HG03521 (cell line): Measurements from ENCODE around the gene CREB3.

ENCODE experiments used
- ATAC-seq: cut with Tn5 transposase; IDR thresholded peaks from one replicate; pipeline ENCODE4 v1.9.1; 2021; ENCODE audit warnings: mild to moderate bottlenecking, moderate library complexity; ENCODE audit not compliant: unreplicated experiment

The CREB3 gene

DNA sequence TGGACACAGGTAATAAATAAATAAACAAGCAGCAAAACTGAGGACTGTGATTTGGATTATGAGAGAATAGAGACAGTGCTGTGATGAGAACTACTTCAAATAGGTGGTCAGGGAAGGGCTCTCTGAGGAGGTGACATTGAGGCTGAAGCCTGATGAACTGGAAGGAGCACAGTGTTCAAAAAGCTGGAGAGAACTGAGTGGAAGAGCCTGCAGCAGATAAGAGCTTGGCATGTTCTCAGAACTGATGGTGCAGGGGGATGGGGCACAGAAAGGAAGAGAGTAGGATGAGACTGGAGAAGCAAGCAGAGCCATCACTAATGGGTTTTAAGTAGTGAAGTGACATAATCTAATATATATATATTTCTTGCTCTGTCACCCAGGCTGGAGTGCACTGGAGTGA lies 31.5 kb upstream of the CREB3 start:
- no peak for ATAC-seq

DNA sequence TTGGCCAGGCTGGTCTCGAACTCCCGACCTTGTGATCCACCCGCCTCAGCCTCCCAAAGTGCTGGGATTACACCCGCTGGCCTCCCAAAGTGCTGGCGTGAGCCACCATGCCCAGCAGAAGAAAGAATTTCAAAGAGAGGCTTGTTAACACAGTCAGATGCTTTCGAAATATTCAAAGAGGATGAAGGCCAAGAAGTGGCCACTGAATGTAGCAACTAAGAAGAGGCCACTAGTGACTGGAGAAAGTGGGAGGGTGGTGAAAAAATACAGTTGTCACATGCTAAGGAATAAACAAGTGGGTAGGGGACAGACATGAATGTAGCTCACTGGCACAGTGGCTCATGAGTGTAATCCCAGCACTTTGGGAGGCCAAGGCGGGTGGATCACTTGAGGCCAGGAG lies 29.8 kb upstream of the CREB3 start:
- ATAC-seq: no peak

- no peak for ATAC-seq
These were observed 28.4 kb upstream of the CREB3 start for GRCh38 chr9:35703906-35704672.

- no peak for ATAC-seq
These were observed 27.1 kb upstream of the CREB3 start for GRCh38 chr9:35705372-35705771.

GRCh38 chr9:35705836-35706430 lies 26.5 kb upstream of the CREB3 start:
- ATAC-seq: no peak

- no peak for ATAC-seq
These were observed 25.5 kb upstream of the CREB3 start for GRCh38 chr9:35706951-35707350.

DNA sequence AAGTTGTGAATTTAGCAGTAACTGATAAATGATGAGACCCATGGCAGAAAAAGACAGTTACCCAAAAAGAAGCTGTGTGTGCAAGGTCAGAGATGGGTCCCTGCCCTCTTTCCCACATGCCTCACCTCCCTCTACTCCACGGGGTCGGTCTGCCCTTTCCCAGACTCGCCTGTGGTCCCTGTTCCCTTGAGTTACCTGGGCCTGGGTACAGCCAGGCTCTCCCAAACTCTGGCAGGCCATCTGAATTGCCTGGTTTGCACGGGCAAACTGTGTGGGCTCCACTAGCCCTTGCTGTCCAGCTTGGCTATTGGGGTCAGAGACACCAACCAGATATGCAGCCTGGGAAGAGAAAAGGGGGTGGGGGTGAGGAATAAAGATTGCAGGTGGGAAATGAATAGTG lies 24.3 kb upstream of the CREB3 start:
- ATAC-seq: no peak

GRCh38 chr9:35710818-35711500 lies 21.5 kb upstream of the CREB3 start:
- ATAC-seq: no peak

DNA sequence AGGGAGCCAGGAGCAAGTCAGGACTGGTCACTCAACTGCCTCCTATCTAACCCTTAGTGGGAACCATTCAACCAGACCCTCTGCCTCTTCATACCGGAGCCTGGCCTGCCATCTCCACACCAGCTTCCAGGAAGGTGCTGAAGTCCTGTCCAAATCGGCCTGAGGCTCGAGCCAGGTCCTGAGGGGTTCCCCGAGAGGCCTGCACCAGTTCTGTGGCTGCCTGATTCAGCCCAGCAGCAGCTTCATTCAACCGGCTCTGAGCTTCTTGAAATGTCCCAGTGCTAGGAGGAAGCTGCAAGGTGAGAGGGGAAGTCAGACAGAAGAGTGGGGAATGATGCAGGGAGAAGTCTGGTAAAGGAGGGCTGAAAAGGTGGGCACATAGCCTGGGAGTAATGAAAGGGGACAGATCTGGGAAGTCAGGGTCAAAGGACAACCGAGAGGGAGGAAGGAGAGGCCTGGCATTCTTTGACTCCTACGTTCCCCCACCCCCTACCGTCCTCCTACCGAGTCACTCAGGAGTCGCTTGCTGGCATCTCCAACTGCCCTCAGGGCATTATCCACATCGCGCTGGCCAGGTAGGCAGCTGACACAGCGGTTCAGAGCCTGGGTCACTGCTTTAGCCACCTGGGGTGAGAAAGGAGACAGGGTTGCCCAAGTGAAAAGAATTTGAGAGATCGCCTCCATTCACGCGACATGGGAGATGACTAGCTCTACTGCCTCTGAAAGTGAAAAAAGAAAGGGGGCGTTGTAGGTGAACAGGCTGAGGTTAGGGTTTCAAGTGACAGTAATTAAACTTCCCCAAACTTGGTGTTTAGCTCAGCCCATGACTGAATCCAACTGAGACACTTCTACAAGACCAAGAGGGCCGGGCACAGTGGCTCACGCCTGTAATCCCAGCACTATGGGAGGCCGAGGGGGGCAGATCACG lies 20.7 kb upstream of the CREB3 start:
- no peak for ATAC-seq

GRCh38 chr9:35712762-35713400 lies 19.6 kb upstream of the CREB3 start:
- ATAC-seq: no peak

DNA sequence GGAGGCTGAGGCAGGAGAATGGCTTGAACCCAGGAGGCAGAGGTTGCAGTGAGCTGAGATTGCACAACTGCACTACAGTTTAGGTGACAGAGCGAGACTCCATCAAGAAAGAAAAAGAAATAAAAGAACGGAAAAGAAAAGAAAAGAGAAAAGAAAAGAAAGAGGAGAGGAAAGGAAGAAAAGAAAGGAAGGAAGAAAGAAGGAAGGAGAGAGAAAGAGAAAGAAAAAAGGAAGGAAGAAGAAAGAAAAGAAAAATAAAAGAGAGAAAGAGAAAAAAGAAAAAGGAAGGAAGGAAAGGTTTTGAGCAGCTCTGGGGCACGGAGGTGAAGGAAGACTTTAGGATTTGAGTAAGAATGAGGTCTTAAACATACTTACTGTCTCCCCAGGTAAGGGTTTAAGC lies 18.9 kb upstream of the CREB3 start:
- ATAC-seq: no peak

GRCh38 chr9:35714123-35714522 lies 18.3 kb upstream of the CREB3 start:
- ATAC-seq: no peak

DNA sequence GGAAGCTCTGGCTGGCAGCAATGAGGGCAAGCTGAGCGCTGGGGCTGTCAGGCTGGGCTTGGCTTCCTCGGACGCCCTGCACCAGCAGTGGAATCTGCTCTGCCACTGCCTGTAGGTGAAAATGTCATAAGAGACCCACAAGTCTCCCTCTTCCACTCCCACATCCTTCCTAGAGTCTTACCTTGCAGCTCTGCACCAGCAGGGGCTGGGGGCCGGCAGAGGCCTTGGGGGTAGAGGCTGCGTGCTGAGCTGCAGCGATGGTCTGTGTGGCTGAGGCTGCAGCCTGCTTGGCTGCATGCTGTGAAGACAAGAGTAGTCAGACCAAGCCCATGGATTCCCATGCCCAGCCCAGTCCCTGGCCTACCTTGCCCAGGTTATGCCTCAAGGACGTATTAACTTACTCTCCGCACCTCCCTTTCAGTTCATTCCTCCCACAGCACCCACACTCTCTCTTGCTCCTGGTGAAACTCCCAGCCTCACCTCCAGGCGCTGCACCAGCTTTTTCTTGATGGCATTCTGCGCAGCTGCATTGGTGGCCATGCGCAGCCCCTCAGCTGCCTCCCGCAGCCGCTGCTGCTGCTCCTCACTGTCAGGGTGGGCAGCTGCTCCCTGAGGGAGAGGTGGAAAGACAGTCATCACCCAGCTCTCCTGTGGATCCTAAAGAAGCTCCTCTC lies 17.8 kb upstream of the CREB3 start:
- no peak for ATAC-seq

DNA sequence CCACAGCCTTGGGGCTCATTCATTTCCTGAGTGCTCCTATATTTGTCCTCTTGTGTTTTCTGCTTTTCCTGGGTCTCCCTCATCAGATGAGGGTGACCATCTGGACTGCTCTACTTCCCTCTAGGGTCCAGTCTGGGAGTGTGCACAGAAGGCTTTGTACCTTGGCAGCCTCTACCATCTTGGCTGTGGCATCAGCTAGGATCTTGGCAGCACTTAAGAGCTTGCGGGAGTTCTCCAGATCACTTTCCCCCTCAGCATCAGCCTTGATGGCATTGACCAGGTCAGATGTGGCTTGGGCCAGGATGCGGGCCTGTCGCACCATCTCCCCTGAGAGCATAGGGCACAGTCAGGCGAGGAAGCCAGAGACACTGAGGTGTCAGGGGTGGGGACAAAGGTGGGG lies 16.2 kb upstream of the CREB3 start:
- no peak for ATAC-seq

DNA sequence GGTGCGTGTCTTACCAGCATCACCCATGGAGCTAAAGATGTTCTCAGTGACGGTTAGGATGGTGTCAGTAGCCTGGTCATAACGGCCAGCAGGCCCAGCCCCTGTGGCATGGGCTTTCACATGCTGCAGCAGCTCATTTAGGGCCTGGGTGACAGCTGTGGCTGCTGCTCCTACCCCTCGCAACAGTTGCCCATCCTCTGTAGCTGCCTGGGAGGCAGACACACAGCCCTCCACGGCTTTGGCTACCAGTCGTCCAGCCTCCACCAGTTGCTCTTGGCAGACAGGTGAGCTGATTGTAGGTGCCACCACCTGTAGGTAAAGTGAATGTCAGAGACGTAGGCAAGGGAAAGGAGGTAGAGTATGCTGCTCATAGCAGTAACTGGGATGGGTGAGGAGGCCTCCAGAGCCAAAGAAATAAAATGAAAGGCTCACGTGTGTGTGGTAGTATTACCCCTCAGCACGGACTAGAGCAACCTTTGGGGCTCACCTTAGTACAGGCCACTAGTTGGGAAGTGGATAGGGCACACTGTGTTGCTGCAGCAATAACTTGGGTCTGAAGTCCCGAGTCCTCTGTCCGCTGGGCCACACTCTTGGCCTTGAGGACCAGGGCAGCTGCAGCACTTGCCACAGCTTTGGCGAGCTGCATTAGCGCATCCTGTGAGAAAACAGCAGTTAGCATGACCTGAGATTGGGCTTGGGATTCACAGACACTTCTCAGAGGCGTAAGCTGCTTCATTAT lies 15.2 kb upstream of the CREB3 start:
- ATAC-seq: no peak

DNA sequence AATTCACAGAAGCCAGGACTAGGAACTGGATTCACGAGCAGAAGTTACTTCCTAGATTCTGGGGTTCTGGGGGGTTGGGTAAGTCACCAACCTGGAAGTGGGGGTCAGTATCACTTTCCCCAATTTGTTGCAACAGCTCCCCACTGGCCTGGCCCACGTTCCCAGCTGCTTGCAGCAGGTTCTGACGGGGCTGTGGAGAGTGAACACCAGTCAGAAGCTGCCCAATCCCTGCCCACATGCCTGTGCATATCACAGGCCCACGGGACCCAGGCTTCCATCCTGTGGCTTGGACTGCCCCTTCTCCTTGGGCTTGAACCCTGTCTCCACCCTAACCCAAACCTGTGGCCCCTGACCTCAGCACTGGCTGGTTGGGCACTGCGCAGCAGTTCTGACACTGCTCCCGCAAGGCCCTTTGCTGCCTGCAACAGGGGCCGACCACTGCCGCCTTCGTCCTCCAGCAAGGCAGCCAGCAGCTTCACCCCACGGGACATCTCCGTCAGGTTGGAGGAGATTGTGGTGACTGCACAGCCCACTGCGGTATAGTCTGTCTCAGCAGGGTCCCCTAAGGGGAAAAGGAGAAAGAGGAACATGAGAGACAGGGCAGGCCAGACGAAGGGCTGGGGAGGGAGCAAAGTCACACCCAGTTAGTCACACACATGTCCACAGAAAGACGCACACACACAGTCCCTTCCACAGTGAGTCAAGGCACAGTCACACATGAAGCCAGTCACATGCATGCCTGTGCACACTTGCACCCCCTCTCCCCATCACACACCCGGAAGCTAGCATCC lies 13.6 kb upstream of the CREB3 start:
- no peak for ATAC-seq

DNA sequence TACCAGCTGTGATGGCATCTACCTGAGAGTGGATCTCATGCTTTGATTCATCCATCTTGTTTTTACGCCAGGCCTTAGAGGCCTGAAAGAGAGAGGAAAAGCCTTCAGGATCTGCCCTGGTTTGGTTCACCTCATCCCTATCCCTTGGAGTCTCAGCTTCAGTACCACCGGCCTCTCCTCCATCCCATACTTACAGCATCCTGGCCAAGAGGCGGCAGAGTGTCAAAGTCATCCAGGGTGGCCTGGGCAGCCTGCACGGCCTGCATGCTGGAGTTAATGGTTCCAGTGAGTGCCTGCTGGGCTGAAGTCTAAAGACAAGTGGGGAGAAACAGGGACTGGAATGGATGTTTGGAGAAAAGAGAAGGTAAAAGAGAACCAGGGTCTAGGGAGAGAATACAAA lies 12.9 kb upstream of the CREB3 start:
- no peak for ATAC-seq

DNA sequence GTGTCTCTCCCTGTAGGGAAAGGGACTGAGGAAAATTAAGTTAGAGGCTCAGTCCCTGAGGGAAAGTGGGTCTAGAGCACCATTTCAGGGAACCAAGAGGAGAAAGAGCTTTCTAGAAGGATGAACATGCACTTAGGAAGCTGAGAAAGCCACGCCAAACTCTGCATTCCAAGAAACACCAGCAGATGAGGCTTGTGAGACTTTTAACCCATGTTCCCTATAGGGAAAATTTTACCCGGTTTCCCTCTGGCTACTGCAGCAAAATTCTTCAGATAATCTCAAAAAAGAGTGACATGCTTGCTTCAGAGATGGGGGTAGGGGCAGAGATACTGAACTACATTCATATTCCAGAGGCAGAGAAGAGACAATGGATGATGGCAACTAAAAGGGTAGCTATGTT lies 9.0 kb upstream of the CREB3 start:
- no peak for ATAC-seq

GRCh38 chr9:35723908-35724307 lies 8.6 kb upstream of the CREB3 start:
- ATAC-seq: no peak
